Astrocyte (in vitro differentiated cells and primary cell): ENCODE data around the gene SEC16B. TPM values are rescaled to one million over a fixed set of nuclear protein-coding genes. Genes with fewer than 3 reads are reported as not detected.
A peak's percentile ranks its signal among the peaks of the same experiment; 100 is the strongest.

Source experiments
- DNase-seq: peaks from one replicate; pipeline ENCODE4 v3.0.0-alpha.2; 2010; ENCODE audit warnings: low read depth
- FAIRE-seq: peaks from 2 replicates; lab custom pipeline; 2011; peaks lifted over from hg19 to GRCh38; lab: Jason Lieb, UNC
- H2AFZ ChIP-seq: 2 replicates; pipeline ENCODE4 v1.6.0; 2012; ENCODE audit warnings: low read depth, low read length, inconsistent platforms
- H3K27ac ChIP-seq: 2 replicates; pipeline ENCODE4 v1.5.1; 2011; ENCODE audit warnings: low read depth, low read length, inconsistent platforms
- H3K27me3 ChIP-seq: 2 replicates; pipeline ENCODE4 v1.6.0; 2011; ENCODE audit warnings: low read length, inconsistent platforms; ENCODE audit not compliant: insufficient read depth
- H3K36me3 ChIP-seq: 2 replicates; pipeline ENCODE4 v1.5.1; 2011; ENCODE audit warnings: low read length, inconsistent platforms; ENCODE audit not compliant: insufficient read depth
- H3K4me1 ChIP-seq: 2 replicates; pipeline ENCODE4 v1.5.1; 2011; ENCODE audit warnings: low read length, inconsistent platforms; ENCODE audit not compliant: insufficient read depth
- H3K4me2 ChIP-seq: 2 replicates; pipeline ENCODE4 v1.6.0; 2012; ENCODE audit warnings: low read length, inconsistent platforms
- H3K4me3 ChIP-seq: 2 replicates; pipeline ENCODE4 v1.5.1; 2011; ENCODE audit warnings: low read depth, mild to moderate bottlenecking, low read length, inconsistent platforms; ENCODE audit not compliant: insufficient read depth
- H3K79me2 ChIP-seq: 2 replicates; pipeline ENCODE4 v1.6.0; 2012; ENCODE audit warnings: mild to moderate bottlenecking, low read length, inconsistent platforms; ENCODE audit not compliant: insufficient read depth
- H3K9ac ChIP-seq: 2 replicates; pipeline ENCODE4 v1.6.0; 2012; ENCODE audit warnings: mild to moderate bottlenecking, low read length, inconsistent platforms
- H3K9me3 ChIP-seq: 2 replicates; pipeline ENCODE4 v1.5.1; 2012; ENCODE audit warnings: low read depth, mild to moderate bottlenecking, low read length, inconsistent platforms; ENCODE audit not compliant: insufficient read depth
- H4K20me1 ChIP-seq: 2 replicates; pipeline ENCODE4 v1.6.0; 2012; ENCODE audit warnings: low read length, inconsistent platforms; ENCODE audit not compliant: insufficient read depth
- H3K27ac Mint-ChIP-seq: one replicate; pipeline ENCODE4 v1.8.0; 2021; ENCODE audit warnings: mild to moderate bottlenecking, mixed read lengths; ENCODE audit not compliant: unreplicated experiment
- H3K27me3 Mint-ChIP-seq: one replicate; pipeline ENCODE4 v1.8.0; 2021; ENCODE audit warnings: low read depth, mixed read lengths; ENCODE audit not compliant: unreplicated experiment
- H3K36me3 Mint-ChIP-seq: one replicate; pipeline ENCODE4 v1.8.0; 2021; ENCODE audit warnings: low read depth, mixed read lengths; ENCODE audit not compliant: unreplicated experiment
- H3K4me1 Mint-ChIP-seq: one replicate; pipeline ENCODE4 v1.8.0; 2021; ENCODE audit warnings: low read depth, mixed read lengths; ENCODE audit not compliant: unreplicated experiment
- H3K4me3 Mint-ChIP-seq: one replicate; pipeline ENCODE4 v1.8.0; 2021; ENCODE audit warnings: mild to moderate bottlenecking, moderate library complexity, mixed read lengths; ENCODE audit not compliant: unreplicated experiment
- H3K9me3 Mint-ChIP-seq: one replicate; pipeline ENCODE4 v1.8.0; 2021; ENCODE audit warnings: mild to moderate bottlenecking, mixed read lengths; ENCODE audit not compliant: unreplicated experiment
- CTCF ChIP-seq: IDR thresholded peaks from 2 replicates; pipeline ENCODE4 v1.5.1; 2011; ENCODE audit warnings: low read depth, mild to moderate bottlenecking, inconsistent platforms, low read length, moderate library complexity; ENCODE audit not compliant: insufficient read depth
- EZH2 ChIP-seq: IDR thresholded peaks from 2 replicates; pipeline ENCODE4 v1.6.1; 2012; ENCODE audit warnings: mild to moderate bottlenecking, low read length, inconsistent platforms; ENCODE audit not compliant: insufficient read depth
- total RNA-seq: library from RNA; stranded (reverse); gene quantifications from 2 replicates; pipeline ENCODE4 v1.2.1, GENCODE V29; 2021

Gene SEC16B
- total RNA-seq, 1 donor from 2014 or later: 3.0 TPM

- no peak for FAIRE-seq
- Histone ChIP-seq H3K36me3 (no peaks in the 10 kb centered on the region), H3K4me2 (no peak overlapping the region), H4K20me1 (no peaks in the 10 kb centered on the region), H3K4me1 (no peaks in the 10 kb centered on the region), H3K27me3 (no peaks in the 10 kb centered on the region), H3K9me3 (no peaks in the 10 kb centered on the region), H3K79me2 (no peaks in the 10 kb centered on the region), H3K9ac (no peak overlapping the region), H3K27ac (no peak overlapping the region), H3K4me3 (no peak overlapping the region), H2AFZ (no peak overlapping the region)
- DNase-seq: no peak
- no peak for TF ChIP-seq CTCF
- TF ChIP-seq EZH2: no peak
- H3K9me3 Mint-ChIP-seq: no peaks in the 10 kb centered on the region
- no peak overlapping the region for H3K4me3 Mint-ChIP-seq
- no peak overlapping the region for H3K27ac Mint-ChIP-seq
- peaks cover 14% of the 10 kb centered on the region for H3K27me3 Mint-ChIP-seq
- H3K36me3 Mint-ChIP-seq: no peaks in the 10 kb centered on the region
- peaks cover 6% of the 10 kb centered on the region for H3K4me1 Mint-ChIP-seq
Measured at GRCh38 chr1:177947623-177948022, 22.2 kb downstream of the SEC16B start.

DNA sequence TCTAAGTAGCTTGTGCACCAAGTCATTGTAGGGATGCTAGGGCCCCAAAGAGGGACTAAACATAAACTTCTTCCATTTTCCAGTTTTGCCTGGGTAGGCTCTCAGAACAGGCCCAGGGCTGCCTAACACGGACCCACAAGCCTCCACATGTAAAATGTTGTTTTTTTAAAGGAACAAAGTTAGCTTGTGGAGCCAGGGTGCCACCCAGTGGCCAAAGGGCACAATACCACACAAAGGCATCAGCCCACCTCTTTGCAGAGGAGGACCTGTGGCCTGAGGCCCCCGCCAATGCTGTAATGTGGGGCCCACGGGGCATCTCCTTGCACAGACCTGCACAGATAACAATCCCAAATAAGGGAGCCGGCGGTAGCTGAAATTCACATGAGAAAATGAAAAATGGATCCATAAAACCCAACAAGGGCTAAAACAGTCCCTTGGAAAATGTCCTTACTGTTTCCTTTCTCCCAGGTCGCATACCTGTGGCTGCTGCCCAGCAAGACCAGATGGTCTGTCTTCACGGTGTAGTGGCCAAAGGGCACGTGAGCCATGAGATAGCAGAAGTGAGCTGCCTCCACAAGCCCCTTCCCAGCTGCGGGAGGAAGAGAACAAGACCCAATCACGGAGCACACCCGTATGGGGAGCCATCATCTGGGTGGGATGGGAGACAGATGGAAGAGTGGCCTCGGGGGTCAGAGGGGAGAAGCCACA is 23.8 kb downstream of the SEC16B start:
- H3K27me3 ChIP-seq: no peaks in the 10 kb centered on the region
- no peak for FAIRE-seq
- Mint-ChIP-seq H3K4me1 (peaks cover 6% of the 10 kb centered on the region), H3K9me3 (no peaks in the 10 kb centered on the region), H3K27me3 (peaks cover 14% of the 10 kb centered on the region), H3K27ac (no peak overlapping the region), H3K36me3 (no peaks in the 10 kb centered on the region), H3K4me3 (no peak overlapping the region)
- no peak overlapping the region for H3K4me2 ChIP-seq
- DNase-seq: no peak
- no peaks in the 10 kb centered on the region for H3K36me3 ChIP-seq
- H3K9ac ChIP-seq: no peak overlapping the region
- H3K4me3 ChIP-seq: no peak overlapping the region
- peak; percentile 84 for TF ChIP-seq CTCF
- no peak for TF ChIP-seq EZH2
- no peak overlapping the region for H3K27ac ChIP-seq
- H3K4me1 ChIP-seq: no peaks in the 10 kb centered on the region
- no peak overlapping the region for H2AFZ ChIP-seq
- H3K9me3 ChIP-seq: no peaks in the 10 kb centered on the region
- H3K79me2 ChIP-seq: no peaks in the 10 kb centered on the region
- H4K20me1 ChIP-seq: no peaks in the 10 kb centered on the region
